Right lobe of liver (tissue), 6 donors: ENCODE results near the gene MAPK4. TPM values are rescaled to one million over a fixed set of nuclear protein-coding genes. Genes with fewer than 3 reads are reported as not detected.

Experiments used
- ATAC-seq, 4 donors: fragments of 200-7000 bp; cut with Tn5 transposase; one replicate each; pipeline ENCODE4 v1.9.1; 2020; ENCODE audit warnings: mild to moderate bottlenecking in 4 of 4, moderate library complexity in 4 of 4
- DNase-seq, 3 donors: peaks; one replicate each; pipeline ENCODE4 v3.0.0-alpha.2; 2020
- H3K27ac ChIP-seq, 3 donors: fragments of 200-600 bp; one replicate each; pipeline ENCODE4 v1.8.0; 2022
- H3K27me3 ChIP-seq, 2 donors: fragments of 200-600 bp; one replicate each; pipeline ENCODE4 v1.8.0; 2022
- H3K36me3 ChIP-seq, 4 donors: fragments of 200-600 bp; sonication (generic) in 1 of 4; one replicate each; pipeline versions ENCODE4 v1.5.1 to v1.8.0; 2017 to 2022; ENCODE audit warnings: control low read depth in 1 of 4
- H3K4me1 ChIP-seq, 4 donors: fragments of 200-600 bp; sonication (generic) in 1 of 4; one replicate each; pipeline versions ENCODE4 v1.5.1 to v1.8.0; 2017 to 2022; ENCODE audit warnings: control low read depth in 1 of 4
- H3K4me3 ChIP-seq, 3 donors: fragments of 200-600 bp; one replicate each; pipeline ENCODE4 v1.8.0; 2022
- H3K9me3 ChIP-seq, 4 donors: fragments of 200-600 bp; sonication (generic) in 1 of 4; one replicate each; pipeline versions ENCODE4 v1.5.1 to v1.8.0; 2017 to 2022; ENCODE audit warnings: control low read depth in 1 of 4
- POLR2A ChIP-seq: fragments of 450-650 bp; IDR thresholded peaks from one replicate; pipeline ENCODE4 v1.6.1; 2017; ENCODE audit warnings: antibody characterized with exemption, mild to moderate bottlenecking
- WGBS: methylation state at CpG from one replicate; pipeline ENCODE4 v1.1.6; 2018; ENCODE audit warnings: low coverage, low lambda C conversion rate; ENCODE audit not compliant: insufficient coverage; ENCODE audit errors: missing lambda C conversion rate; 5-methylcytosine and 5-hydroxymethylcytosine counted together
- intact Hi-C, 2 donors: fragments of 100-400 bp; cut with DNase I; formaldehyde crosslinking; loops; one replicate each; pipeline versions ENCODE4 v1.11.2 to v1.14.1; 2022
- total RNA-seq, 6 experiments: library from RNA; depleted of rRNA in 2 of 6; stranded (reverse); fragments of >200 nt in 2 of 6; fragmentation: NEBNext Ultra II Directional in 3 of 6; extraction: Animal tissue kit (Norgen Biotek cat#: 25700) in 3 of 6; gene quantifications; one replicate each; pipeline versions ENCODE4 v1.1.0 to v1.2.4, GENCODE V29; 2016 to 2023
- TF ChIP-seq, protein P1 (sequence below), 4 donors: fragments of 200-600 bp in 3 of 4; fragments of 450-650 bp in 1 of 4; IDR thresholded peaks; one replicate each; pipeline versions ENCODE4 v1.5.1 to v1.8.0; 2016 to 2022; ENCODE audit warnings: antibody characterized with exemption in 4 of 4, mild to moderate bottlenecking in 2 of 4
- donor health status: DM: no; HTN: yes; CAD: no.
- donor health status: DM: no; HTN: no; CAD: no.
- donor health status: DM: no; HTN: no; CAD: no.
- donor health status: DM: no; HTN: yes; CAD: no.
- donor health status: DM: no; HTN: yes; CAD: no.

MAPK4 gene
- total RNA-seq, 6 experiments from 2014 or later = 0.33 to 8.3 (median 1.5) TPM

DNA sequence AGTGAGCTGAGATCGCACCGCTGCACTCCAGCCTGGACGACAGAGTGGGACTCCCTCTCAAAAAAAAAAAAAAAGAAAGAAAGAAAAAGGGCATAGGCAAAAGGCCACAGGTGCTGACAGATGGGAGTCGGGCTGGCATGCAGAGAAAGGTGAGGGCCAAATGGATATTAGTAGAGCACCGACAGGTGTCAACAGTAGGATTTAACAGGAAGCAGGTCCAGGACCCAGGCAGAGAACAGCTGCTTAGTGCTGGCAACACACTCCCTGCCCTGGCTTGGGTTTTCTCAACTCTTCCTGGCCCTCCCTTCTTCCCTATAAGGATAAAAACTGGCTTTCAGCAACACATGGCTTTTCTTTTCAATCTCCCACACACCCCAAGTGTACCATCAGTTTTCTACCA is 175.0 kb downstream of the MAPK4 start:
- intact Hi-C loops = no loop called here
- no peak for DNase-seq
- no peak for ATAC-seq
- Histone ChIP-seq H3K9me3 (no peaks in the 10 kb centered on the region), H3K4me3 (no peak overlapping the region), H3K27ac (no peak overlapping the region), H3K4me1 (no peaks in the 10 kb centered on the region), H3K36me3 (no peaks in the 10 kb centered on the region), H3K27me3 (no peaks in the 10 kb centered on the region)
- 40% methylated on average over 1 of the region's 5 CpGs for WGBS
- no peak for TF ChIP-seq POLR2A
- TF ChIP-seq, protein P1, sequence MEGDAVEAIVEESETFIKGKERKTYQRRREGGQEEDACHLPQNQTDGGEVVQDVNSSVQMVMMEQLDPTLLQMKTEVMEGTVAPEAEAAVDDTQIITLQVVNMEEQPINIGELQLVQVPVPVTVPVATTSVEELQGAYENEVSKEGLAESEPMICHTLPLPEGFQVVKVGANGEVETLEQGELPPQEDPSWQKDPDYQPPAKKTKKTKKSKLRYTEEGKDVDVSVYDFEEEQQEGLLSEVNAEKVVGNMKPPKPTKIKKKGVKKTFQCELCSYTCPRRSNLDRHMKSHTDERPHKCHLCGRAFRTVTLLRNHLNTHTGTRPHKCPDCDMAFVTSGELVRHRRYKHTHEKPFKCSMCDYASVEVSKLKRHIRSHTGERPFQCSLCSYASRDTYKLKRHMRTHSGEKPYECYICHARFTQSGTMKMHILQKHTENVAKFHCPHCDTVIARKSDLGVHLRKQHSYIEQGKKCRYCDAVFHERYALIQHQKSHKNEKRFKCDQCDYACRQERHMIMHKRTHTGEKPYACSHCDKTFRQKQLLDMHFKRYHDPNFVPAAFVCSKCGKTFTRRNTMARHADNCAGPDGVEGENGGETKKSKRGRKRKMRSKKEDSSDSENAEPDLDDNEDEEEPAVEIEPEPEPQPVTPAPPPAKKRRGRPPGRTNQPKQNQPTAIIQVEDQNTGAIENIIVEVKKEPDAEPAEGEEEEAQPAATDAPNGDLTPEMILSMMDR (IDR thresholded peaks at IDR 0.05) = no peak

DNA sequence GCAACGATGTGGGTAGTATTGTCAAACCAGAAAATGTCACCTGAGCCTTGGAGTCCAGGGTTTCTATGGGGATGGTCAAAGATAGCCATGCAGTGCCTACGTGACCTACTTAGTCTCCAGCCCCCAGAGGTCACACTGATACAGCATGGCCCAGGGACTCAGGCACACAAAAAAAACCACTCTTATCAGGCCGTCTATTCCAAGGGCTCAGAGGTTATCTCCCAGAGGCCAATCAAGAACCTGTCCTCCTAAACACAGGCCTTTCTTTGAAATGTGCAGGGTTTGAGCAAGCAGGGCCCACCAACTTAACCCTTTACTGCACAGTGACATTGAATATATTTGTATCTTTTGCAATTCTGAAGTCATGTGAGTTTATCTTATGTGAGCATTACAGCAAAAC is 177.2 kb downstream of the MAPK4 start:
- no peak overlapping the region for H3K4me3 ChIP-seq
- TF ChIP-seq, protein P1 (IDR thresholded peaks at IDR 0.05) = no peak
- no peak for TF ChIP-seq POLR2A
- H3K27ac ChIP-seq = no peak overlapping the region
- no peaks in the 10 kb centered on the region for H3K9me3 ChIP-seq
- no peaks in the 10 kb centered on the region for H3K4me1 ChIP-seq
- peak in 1 of 4 donors; percentile 60 for ATAC-seq
- no peak for DNase-seq
- H3K36me3 ChIP-seq = no peaks in the 10 kb centered on the region
- WGBS = 17% methylated on average over 1 of the region's 3 CpGs
- intact Hi-C loops = no loop called here
- no peaks in the 10 kb centered on the region for H3K27me3 ChIP-seq

DNA sequence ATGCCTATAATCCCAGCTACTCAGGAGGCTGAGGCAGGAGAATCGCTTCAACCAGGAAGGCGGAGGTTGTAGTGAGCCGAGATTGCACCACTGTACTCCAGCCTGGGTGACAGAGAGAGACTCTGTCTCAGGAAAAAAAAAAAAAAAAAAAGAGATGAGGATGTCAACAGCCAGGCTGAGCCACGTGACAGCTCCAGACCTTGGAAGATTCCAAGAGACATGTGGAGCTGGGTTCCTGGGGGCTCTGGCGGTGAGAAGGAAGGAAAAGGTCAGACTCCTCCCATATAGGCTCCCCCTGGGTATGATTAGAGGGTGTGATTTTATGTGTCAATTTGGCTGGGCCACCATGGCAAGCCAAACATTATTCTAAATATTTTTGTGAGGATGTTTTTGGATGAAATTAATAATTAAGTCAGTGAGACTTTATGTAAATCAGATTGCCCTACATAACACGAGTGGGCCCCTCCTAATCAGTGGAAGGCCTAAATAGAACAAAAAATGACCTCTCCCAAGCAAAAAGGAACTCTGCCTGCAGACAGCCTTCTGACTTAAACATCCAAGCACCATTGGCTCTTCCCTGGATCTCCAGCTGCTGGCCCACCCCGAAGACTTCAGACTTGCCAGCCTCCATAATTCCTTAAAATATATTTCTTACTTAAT is 178.3 kb downstream of the MAPK4 start:
- H3K27ac ChIP-seq = no peak overlapping the region
- no peak for DNase-seq
- intact Hi-C loops = no loop called here
- TF ChIP-seq, protein P1 (IDR thresholded peaks at IDR 0.05) = no peak
- no peaks in the 10 kb centered on the region for H3K27me3 ChIP-seq
- H3K9me3 ChIP-seq = no peaks in the 10 kb centered on the region
- H3K4me1 ChIP-seq = no peaks in the 10 kb centered on the region
- H3K4me3 ChIP-seq = no peak overlapping the region
- ATAC-seq = no peak
- no peaks in the 10 kb centered on the region for H3K36me3 ChIP-seq
- 67% methylated on average over 6 of the region's 7 CpGs for whole genome bisulfite sequencing

DNA sequence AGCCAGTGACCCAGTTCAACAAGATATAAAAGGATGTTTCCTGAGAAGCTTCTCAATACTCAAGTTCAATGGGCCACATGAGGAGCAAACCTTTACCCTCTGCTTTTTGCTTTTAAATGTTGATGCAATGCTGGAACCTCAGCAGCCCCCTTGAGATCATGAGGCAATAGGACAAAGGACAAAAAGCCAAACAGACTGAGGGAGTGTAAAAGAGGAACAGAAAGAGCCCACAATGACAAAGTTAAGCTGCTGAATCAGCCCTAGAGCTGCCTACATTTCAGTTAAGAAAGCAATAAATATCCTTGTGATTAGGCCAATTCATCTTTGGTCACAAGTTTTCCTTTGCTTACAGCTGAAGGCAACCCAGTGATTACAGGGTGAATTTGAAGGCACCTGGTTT is 183.1 kb downstream of the MAPK4 start:
- intact Hi-C loops = no loop called here
- no peaks in the 10 kb centered on the region for H3K36me3 ChIP-seq
- ATAC-seq = no peak
- no peaks in the 10 kb centered on the region for H3K27me3 ChIP-seq
- TF ChIP-seq, protein P1 (IDR thresholded peaks at IDR 0.05) = no peak
- TF ChIP-seq POLR2A = no peak
- no peak for DNase-seq
- H3K4me1 ChIP-seq = no peaks in the 10 kb centered on the region
- no peak overlapping the region for H3K27ac ChIP-seq
- no peak overlapping the region for H3K4me3 ChIP-seq
- H3K9me3 ChIP-seq = no peaks in the 10 kb centered on the region

DNA sequence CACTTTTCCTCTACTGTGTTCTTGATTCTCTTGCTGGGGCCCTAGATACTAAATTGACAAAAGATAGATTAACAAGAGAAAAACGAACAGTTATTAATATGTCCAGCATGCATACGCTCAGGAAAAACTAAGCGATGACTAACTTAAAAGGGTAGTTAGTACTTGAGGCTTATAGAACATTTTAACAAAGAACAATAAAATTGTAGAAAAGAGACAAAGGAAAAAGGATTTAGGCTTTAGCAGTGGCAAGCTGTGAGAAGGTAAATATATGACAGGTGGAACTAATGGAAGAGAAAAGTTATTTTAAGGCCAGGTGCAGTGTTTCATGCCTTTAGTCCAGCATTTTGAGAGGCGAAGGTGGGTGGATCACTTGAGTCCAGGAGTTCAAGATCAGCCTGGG is 184.4 kb downstream of the MAPK4 start:
- Histone ChIP-seq H3K36me3 (no peaks in the 10 kb centered on the region), H3K4me1 (no peaks in the 10 kb centered on the region), H3K27me3 (no peaks in the 10 kb centered on the region), H3K9me3 (no peaks in the 10 kb centered on the region), H3K4me3 (no peak overlapping the region), H3K27ac (no peak overlapping the region)
- DNase-seq (no peak), ATAC-seq (no peak)
- WGBS = 74% methylated on average over 3 of the region's 4 CpGs
- intact Hi-C loops = no loop called here
- TF ChIP-seq, protein P1 (IDR thresholded peaks at IDR 0.05) = no peak
- no peak for TF ChIP-seq POLR2A
